Lung (tissue), 12 donors: ENCODE data around the gene FBXO36. TPM values are rescaled to one million over a fixed set of nuclear protein-coding genes. Genes with fewer than 3 reads are reported as not detected.

ENCODE experiments used
- ATAC-seq: fragments of 200-7000 bp; cut with Tn5 transposase; one replicate; pipeline ENCODE4 v1.9.1; 2020; ENCODE audit warnings: moderate number of reproducible peaks; ENCODE audit not compliant: insufficient read depth, low FRiP score
- DNase-seq, 3 donors: peaks; one replicate each; pipeline ENCODE4 v3.0.0-alpha.2; 2013 to 2017
- H3K27ac ChIP-seq, 2 donors: one replicate each; pipeline ENCODE4 v1.5.1; 2013; ENCODE audit warnings: mild to moderate bottlenecking in 2 of 2, moderate library complexity in 2 of 2, control low read depth in 1 of 2, inconsistent platforms in 1 of 2, low read depth in 1 of 2, low read length in 1 of 2
- H3K27me3 ChIP-seq, 3 donors: one replicate each; pipeline ENCODE4 v1.5.1; 2013; ENCODE audit warnings: low read length in 2 of 3; ENCODE audit not compliant: control insufficient read depth in 3 of 3, insufficient read depth in 3 of 3
- H3K36me3 ChIP-seq, 4 donors: one replicate each; pipeline ENCODE4 v1.5.1; 2013; ENCODE audit warnings: low read length in 4 of 4, mild to moderate bottlenecking in 1 of 4, moderate library complexity in 1 of 4; ENCODE audit not compliant: control insufficient read depth in 4 of 4, insufficient read depth in 4 of 4
- H3K4me1 ChIP-seq, 5 donors: one replicate each; pipeline ENCODE4 v1.5.1; 2013; ENCODE audit warnings: low read length in 5 of 5, mild to moderate bottlenecking in 2 of 5, moderate library complexity in 1 of 5; ENCODE audit not compliant: control insufficient read depth in 5 of 5, insufficient read depth in 5 of 5
- H3K4me3 ChIP-seq: one replicate; pipeline ENCODE4 v1.5.1; 2013; ENCODE audit warnings: mild to moderate bottlenecking, control low read depth, moderate library complexity
- H3K9ac ChIP-seq, 2 donors: one replicate each; pipeline ENCODE4 v1.5.1; 2013; ENCODE audit warnings: low read length in 2 of 2, control low read depth in 1 of 2; ENCODE audit not compliant: insufficient read depth in 1 of 2
- H3K9me3 ChIP-seq, 4 donors: one replicate each; pipeline ENCODE4 v1.5.1; 2013; ENCODE audit warnings: low read length in 3 of 4, mild to moderate bottlenecking in 1 of 4, moderate library complexity in 1 of 4; ENCODE audit not compliant: control insufficient read depth in 4 of 4, insufficient read depth in 3 of 4
- WGBS, 2 donors: extraction: QIAGEN DNeasy Blood & Tissue Kit; methylation state at CpG; one replicate each; pipeline ENCODE4 v1.1.7; 2013; 5-methylcytosine and 5-hydroxymethylcytosine counted together
- polyA plus RNA-seq, 2 donors: library from polyadenylated mRNA; stranded (reverse); fragments of 200-250 nt; gene quantifications; one replicate each; pipeline ENCODE4 v1.2.1, GENCODE V29; 2013
- total RNA-seq, 2 donors: library from RNA; depleted of rRNA in 1 of 2; stranded (reverse); fragments of >200 nt in 1 of 2; gene quantifications; one replicate each; pipeline ENCODE4 v1.2.1, GENCODE V29; 2014 to 2021
- TF ChIP-seq, protein P1 (sequence below): IDR thresholded peaks from 2 replicates; pipeline ENCODE4 v1.5.1; 2012; ENCODE audit warnings: mild to moderate bottlenecking; ENCODE audit errors: control extremely low read depth, extremely low read depth
- donor health status: control.
- donor health status: control.
- donor health status: Bipolar disorder and iron deficiency.
- donor health status: healthy.
- donor health status: DM: yes; HTN: yes; CAD: no.

Gene FBXO36
- total and polyA plus RNA-seq, 4 donors, result 2.2 to 9.3 (median 4.4) TPM

DNA sequence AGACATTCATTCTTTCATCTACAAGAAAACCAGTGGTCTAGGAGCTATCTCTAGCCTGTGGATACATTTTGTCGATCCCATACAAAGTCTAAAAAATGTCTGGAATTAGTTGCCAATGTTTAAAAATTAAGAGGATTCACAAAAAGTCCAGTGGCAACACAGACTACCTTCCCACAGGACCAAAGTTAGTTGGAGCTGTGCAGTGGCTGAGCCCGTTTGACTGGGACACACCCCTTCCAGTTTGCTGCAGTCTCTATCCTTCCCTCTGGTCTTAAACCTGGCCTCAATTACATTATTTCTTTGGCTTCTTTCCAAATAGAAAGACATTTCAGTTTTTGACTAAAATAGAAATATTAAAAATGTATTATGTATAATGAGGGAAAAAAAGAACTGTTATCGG lies 127.8 kb downstream of the FBXO36 start:
- Histone ChIP-seq H3K36me3 (peaks cover 0 to 5% (median 0%) of the 10 kb centered on the region in 4 donors), H3K27me3 (no peaks in the 10 kb centered on the region)
- 75 to 88% methylated on average over 3 of the region's 3 CpGs for WGBS, 2 donors

DNA sequence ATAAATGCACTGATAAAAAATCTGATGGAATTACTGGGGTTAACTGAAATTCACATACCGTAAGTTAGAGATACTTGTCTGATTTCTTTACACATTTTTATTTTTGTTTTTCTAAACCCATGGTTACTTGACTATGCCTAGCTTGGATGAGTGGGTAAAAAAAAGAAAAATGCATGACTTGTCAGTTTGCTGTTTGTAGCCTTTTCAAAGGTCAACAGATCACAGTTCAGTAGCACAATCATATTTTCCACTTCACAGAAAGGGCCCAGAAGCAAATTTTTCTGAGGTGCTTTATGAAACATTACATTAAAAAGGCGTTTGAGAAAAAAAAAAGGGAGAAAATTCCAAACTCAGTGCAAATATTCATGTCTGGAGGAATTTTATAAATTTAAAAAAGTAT lies 130.0 kb downstream of the FBXO36 start:
- H3K4me1 ChIP-seq, result no peaks in the 10 kb centered on the region
- no peak overlapping the region for H3K4me3 ChIP-seq
- ATAC-seq (no peak), DNase-seq (no peak)
- TF ChIP-seq, protein P1, sequence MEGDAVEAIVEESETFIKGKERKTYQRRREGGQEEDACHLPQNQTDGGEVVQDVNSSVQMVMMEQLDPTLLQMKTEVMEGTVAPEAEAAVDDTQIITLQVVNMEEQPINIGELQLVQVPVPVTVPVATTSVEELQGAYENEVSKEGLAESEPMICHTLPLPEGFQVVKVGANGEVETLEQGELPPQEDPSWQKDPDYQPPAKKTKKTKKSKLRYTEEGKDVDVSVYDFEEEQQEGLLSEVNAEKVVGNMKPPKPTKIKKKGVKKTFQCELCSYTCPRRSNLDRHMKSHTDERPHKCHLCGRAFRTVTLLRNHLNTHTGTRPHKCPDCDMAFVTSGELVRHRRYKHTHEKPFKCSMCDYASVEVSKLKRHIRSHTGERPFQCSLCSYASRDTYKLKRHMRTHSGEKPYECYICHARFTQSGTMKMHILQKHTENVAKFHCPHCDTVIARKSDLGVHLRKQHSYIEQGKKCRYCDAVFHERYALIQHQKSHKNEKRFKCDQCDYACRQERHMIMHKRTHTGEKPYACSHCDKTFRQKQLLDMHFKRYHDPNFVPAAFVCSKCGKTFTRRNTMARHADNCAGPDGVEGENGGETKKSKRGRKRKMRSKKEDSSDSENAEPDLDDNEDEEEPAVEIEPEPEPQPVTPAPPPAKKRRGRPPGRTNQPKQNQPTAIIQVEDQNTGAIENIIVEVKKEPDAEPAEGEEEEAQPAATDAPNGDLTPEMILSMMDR, result no peak
- no peak overlapping the region for H3K27ac ChIP-seq
- H3K36me3 ChIP-seq, result no peaks in the 10 kb centered on the region
- WGBS, 2 donors, result 73 to 88% methylated on average over 2 of the region's 2 CpGs
- H3K9ac ChIP-seq, result no peak overlapping the region
- no peaks in the 10 kb centered on the region for H3K27me3 ChIP-seq
- H3K9me3 ChIP-seq, result no peaks in the 10 kb centered on the region

More for the DNA sequence above, 127.8 kb downstream of the FBXO36 start:
- TF ChIP-seq, protein P1, result no peak
- Histone ChIP-seq H3K9ac (no peak overlapping the region), H3K9me3 (no peaks in the 10 kb centered on the region), H3K27ac (no peak overlapping the region), H3K4me3 (no peak overlapping the region), H3K4me1 (no peaks in the 10 kb centered on the region)
- DNase-seq, result no peak
- ATAC-seq, result no peak

DNA sequence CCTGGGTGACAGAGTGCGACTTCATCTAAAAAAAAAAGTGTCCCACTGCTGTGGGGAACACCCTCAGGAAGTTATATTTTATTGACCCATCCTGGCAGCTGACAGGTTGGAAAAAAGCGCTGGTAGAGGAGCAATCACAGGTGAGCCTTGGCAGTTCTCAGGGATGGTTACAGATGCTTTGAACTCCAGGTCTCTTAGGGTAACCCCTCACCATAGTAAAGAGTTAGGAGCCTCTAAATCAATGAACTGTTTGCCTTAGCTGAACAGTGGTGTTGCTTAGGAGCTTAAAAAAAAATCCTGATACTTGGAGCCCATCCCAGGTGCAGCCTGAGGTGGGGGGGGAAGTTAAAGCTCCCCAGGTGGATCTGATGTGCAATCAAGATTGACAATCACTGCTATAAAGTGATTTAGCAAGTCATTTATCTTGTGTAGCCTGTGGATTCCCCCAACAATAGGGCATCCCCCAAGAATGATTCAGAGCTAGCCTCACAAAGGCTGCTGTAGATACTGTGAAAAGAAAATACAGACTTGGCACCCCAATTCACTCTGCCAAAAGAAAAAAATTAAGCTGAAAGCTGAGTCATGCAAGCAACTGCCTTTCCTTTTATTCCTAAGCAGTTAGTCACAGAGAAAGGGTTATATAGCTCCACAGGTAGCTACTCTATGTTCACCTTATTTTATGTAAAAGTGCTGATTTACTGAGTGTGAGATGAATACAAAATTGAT lies 131.6 kb downstream of the FBXO36 start:
- TF ChIP-seq, protein P1, result no peak
- ATAC-seq, result no peak
- no peak overlapping the region for H3K9ac ChIP-seq
- H3K27ac ChIP-seq, result no peak overlapping the region
- 89 to 97% methylated on average over 2 of the region's 2 CpGs for WGBS, 2 donors
- no peak overlapping the region for H3K4me3 ChIP-seq
- no peak for DNase-seq
- H3K4me1 ChIP-seq, result no peaks in the 10 kb centered on the region
- no peaks in the 10 kb centered on the region for H3K9me3 ChIP-seq
- H3K36me3 ChIP-seq, result no peaks in the 10 kb centered on the region
- H3K27me3 ChIP-seq, result no peaks in the 10 kb centered on the region
